Lower leg skin (tissue), 3 donors: ENCODE data around the gene MINK1.

Experiments used
- CTCF ChIP-seq, 3 donors: fragments of 450-650 bp; IDR thresholded peaks; one replicate each; pipeline ENCODE4 v1.5.1; 2016; ENCODE audit warnings: antibody characterized with exemption in 3 of 3, mild to moderate bottlenecking in 3 of 3, moderate library complexity in 2 of 3
- POLR2A ChIP-seq, 2 donors: fragments of 450-650 bp; IDR thresholded peaks; one replicate each; pipeline ENCODE4 v1.6.1; 2016 to 2017; ENCODE audit warnings: antibody characterized with exemption in 2 of 2, mild to moderate bottlenecking in 1 of 2, moderate library complexity in 1 of 2

- TF ChIP-seq CTCF (IDR thresholded peaks at IDR 0.05) = no peak
- TF ChIP-seq POLR2A (IDR thresholded peaks at IDR 0.05) = no peak
These were observed 43.5 kb upstream of the MINK1 start for GRCh38 chr17:4789701-4789950.
